Left kidney (tissue), 2 donors: ENCODE measurements around the gene SLC39A7. TPM values are rescaled to one million over a fixed set of nuclear protein-coding genes. Genes with fewer than 3 reads are reported as not detected.
A peak's percentile ranks its signal among the peaks of the same experiment; 100 is the strongest.

Experiments
- DNase-seq: peaks from one replicate; pipeline ENCODE4 v3.0.0-alpha.2; 2013
- polyA plus RNA-seq: library from polyadenylated mRNA; unstranded; fragments of 120-200 nt; gene quantifications from one replicate; pipeline ENCODE4 v1.2.1, GENCODE V29; 2013; ENCODE audit not compliant: insufficient read length

The SLC39A7 gene
- polyA plus RNA-seq, 1 donor: 115 TPM

DNA sequence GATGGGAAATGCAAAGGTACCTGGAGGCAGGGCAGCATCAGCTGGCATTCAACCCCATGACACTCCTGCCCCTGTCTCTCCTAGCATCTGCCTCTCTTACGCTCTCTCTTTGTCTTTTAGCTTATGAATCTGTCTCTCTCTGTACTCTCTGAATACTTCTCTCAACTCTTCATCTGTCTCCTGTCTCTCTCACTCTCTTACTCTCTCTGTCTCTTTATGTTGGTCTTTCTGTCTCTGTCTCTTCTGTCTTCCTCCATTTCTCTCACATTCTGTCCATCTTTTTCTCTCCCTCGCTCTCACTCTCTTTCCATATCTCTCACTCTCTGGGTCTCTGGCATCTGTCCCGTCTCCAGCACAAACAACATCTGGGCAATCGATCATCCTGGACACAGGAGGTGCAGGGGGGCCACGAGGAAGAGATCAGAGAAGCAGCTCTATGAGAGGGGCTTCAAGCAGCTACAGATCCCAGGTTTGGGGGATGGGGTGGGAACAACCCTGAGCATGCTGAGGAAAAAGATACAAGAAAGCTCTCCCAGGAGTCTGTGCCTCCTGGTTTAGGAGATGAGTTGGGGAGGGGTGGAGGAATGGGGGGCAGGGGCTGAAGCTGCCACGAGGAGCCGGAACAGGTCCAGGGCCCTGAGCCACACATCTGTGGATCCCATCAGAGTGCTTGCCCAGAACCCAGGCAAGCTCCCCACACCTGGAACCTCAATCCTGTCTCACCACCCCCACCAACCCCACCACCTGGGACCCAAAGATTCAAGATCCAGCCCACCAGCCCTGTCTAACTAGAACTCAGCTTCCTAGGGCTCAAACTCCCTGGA lies 10.8 kb upstream of the SLC39A7 start:
- no peak for DNase-seq

DNA sequence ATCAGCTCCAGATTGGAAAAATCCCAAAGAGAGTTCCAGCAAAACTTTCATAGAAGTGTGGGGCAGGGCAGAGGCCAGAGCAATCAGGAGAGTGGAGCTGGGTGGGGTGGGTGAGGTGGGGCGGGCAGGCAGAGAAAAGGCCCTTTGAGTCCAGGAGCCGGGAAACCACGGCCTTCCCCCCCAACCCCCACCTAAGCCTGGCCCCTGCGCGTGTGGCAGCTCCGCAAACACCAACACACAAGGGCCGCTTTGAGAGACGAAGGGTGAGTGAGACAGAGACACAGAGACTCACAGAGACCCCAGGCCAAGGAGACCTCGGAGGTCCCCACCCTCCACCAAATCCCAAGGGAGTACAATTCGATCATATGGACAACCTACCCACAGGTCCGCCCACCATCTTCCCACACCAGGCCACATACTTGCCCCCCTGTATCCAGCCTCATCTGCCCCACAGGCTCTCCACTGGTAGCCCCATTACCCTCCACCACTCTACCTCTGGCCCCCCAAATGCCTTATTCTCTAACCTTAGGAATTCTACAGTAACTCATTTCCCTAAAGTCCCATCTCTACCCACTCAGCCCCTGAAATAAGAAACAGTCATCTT lies 10.1 kb upstream of the SLC39A7 start:
- no peak for DNase-seq

DNA sequence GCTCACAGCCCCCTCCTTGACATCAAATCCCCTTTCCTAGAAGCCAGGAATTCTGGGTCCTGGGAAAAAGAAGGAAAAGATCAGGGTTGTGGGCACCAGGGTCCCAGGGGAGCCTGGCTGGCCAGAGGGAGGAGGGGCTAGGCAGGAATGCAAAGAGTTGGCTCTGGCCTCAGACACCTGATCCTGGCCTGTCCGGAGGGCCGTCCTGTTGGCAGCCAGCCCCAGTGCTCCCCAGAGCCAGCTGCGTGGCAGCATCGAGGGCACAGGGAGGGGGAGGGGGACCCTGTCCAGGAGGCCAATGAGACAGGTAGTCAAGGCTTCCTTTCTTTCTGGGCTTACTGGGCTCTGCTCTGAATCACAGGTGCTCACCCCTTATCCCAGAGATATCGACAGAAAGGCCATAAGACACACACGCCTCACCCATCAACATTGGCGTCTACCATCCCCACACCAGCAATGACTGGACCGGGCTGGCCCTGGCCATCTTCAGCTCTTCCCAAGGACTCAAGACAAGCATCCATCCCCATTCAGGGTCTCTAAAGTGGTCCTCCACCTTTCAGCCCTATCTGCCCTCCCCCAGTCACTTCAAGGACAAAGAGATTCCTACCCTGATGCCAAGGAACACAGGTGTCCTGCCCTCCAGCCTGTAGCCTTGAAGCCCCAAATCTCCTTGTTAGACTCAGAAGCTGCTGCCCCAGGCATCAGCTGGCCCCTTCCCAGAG lies 9.1 kb upstream of the SLC39A7 start:
- no peak for DNase-seq

DNA sequence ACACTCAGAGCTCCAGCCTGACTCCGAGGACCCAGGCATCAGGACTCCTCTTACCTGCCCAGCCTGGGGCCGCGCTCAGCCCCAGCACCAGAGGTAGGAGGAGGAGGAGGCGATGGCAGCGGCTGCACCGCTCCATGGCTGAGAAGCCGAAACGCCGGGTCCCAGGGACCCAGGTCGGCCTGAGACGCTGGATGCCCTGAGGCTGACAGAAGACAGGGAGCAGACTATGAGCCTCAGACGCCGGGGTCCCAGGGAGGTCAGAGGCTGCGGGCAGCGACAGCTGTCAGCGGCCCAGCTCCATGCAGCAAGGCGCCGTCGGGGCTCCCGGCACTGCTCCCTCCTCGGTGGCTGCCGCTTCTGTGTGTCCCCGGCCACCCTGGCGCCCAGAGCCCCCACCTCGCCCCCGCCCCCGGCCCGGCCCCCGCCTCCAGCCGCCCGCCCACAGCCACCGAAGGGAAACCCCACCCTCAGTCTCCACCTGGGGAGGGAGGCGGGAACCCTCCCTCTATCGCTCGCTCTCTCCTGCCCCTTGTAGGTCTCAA lies 8.5 kb upstream of the SLC39A7 start, which contains the start of gene COL11A2:
Gene COL11A2, minus strand, starts transcription at position 363 of the 542 bp plus-strand sequence. Its CDS starts 227 bp downstream, at position 136.
- no peak for DNase-seq

DNA sequence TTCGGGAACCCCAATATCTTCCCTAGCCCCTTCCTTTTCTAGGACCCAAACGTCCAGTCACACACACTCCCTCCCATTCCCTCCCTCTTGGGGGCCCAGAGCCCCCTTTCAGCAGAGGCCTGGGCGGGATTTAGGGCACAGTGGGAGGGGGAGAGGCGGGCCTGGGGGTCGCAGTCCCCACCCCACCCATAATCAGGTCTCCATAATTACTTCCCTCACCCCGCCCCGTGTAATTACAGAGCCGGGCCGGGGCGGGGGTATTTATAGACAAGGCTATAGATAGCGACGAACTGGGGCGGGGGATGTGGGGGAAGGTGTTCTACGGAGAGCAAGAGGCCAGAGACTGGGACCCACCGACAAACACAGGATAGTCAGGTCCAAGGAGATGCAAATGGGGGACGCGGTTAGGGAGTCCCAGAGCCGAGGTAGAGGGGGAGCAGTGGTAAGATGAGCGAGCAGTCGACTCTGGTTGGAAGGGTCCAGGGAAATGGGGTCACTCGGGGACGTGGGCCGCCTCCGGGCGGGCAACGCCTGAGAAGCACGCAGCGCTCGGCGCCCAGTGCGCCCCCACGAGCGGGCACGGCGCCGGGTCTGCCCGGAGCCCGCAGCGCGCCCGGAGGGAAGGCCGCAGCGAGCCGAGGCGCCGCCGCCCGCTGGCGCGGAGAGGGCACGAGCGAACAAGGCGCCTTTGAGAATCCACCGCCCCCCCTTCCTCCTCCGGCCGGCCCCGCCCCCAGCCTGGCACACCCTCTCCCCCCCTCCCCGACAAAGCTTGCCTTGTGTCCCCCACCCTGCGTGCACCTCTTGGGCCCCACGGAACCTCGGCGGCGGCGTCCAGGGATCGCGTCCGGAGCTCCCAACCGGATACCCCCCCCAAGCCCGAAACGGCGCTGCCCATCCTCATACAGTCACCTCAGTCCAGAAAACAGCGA lies 7.7 kb upstream of the SLC39A7 start:
- no peak for DNase-seq

DNA sequence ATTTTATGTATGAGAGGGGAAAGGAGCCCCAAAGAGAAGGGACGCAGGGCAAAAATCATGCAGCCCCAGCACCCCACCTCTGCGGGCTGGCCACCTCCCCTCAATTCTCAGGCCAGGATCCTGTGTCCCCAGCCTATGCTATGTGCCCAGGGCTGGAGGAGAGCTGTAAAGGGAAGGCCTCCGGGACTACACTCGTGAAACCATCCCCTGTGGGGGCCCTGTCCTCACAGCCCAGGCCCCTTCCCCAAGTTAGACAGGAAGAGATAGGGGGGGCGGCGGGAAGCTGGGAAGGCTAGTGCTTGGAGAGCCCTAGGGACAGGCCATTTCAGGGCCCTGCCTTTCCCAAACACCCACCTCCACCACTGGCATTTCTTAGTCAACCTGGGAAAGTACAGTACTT lies 7.0 kb upstream of the SLC39A7 start:
- no peak for DNase-seq

DNA sequence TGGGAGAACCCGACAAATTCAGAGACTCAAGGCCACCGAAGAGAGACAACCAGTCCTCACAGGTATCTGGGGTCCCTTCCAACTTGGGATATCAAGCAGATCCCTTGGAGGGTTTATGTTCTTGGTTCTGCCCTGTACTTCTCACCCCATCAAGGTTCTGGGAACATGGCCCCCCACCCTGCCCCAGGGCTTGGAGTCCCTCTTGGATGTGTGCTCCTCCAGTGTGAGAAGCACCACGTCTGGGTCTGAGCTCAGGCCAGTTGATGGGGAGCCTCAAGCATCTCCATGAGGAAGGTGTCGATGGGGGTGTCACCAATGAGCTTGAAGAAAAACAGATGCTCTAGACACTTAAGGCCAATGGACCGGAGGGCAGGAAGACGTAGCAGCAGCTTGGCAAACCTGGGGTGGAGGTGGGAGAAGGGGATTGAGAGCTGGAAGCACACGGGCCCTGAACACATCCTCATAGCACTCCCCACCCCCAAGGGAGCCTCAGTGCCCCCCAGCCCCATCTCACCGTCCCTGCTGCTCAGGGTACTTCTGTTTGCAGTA lies 6.2 kb upstream of the SLC39A7 start:
- DNase-seq: no peak

DNA sequence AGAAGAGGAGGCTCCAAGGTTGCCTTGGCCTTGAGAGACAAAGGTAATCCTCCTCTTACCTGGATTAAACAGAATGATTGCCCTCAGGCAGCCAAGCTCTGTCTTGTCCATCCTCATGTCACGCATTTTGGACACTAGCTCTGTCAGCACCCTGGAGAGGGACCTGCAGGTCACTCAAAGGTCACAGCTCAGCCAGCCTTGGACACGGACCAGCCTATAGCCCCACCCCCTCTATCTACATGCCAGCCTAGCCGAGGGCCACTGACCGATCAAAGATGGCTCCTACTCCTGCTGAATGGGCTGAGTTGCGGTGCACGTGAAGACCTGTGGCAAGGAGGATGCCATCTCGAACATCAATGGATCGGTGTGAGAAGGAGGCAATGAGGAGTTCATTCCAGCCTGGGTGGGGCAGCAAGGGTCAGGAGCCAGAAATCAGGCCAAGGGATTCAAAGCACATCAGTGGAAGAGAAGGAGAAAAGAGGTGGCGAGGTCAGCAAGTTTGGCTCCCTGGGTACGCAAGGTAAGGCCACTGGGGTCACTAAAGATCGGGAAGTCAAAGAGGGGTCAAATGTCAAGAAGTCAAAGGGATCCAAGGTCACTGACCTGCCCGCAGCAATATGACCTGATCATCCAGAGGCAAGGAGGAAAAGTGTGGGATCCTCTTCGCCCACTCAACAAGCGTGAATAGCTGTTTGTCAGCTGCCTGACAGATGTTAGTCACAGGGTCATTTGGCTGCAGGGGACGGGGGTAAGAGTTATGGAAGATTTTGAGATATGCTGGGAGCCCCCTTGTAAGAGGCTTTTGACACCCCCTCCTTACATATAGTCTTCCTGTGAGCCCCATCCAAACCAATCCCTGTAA lies 5.1 kb upstream of the SLC39A7 start:
- no peak for DNase-seq

DNA sequence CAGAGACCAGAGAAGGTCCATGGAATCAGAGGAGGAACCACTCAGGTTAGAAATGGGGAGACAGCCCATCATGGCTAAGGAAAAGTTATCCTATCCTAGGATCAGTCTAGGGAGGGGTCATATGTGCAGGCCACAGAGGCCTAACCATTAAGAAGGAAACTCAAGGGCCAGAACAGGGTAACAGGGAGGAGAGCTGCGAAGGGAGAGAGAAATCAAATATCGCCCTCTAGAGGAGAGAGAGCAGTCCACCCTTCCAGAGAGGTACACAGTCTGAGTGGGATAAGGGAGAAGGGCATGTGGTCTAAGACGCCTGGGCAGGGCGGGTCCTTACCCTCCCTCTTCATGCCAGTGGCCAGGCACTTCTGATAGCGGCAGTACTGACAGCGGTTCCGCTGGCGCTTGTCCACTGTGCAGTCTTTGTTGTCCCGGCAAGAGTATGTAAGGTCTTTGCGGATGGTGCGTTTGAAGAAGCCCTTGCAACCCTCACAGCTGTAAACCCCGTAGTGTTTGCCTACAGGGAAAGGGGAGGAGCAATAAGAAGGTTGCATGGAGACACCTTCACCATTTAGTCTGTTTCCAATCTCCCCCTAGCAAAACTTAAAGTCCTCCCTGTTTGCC lies 3.1 kb upstream of the SLC39A7 start:
- peak; percentile 46 for DNase-seq

DNA sequence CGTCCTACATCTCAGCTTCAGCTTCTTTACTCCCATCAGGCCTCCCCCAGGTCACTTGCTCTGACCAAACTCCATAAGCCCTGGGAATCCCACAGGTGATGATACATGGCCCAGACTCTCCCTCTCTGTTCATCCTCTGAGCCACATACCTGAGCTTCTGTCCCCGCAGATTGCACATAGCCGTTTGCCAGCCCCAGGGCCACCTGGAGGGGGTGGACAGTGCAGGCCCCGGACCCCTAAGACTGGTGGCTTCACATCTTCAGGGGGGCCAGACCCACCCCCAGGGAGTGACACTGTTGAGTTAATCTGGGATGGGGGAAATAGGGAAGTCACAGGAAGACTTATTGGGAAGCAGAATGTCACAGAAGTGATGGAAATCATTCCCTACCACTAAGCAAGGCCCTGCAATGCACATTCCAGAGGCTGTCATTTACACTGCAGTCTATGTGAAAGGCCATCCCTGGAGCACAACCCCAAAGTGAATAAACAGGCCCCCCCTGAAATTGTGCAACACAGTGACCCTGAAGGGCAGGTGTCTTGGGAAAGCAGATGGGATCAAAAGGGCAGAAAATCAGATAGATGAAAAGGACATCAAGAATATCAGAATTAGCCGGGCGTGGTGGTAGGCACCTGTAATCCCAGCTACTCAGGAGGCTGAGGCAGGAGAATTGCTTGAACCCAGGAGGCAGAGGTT lies 2.4 kb upstream of the SLC39A7 start:
- DNase-seq: no peak

DNA sequence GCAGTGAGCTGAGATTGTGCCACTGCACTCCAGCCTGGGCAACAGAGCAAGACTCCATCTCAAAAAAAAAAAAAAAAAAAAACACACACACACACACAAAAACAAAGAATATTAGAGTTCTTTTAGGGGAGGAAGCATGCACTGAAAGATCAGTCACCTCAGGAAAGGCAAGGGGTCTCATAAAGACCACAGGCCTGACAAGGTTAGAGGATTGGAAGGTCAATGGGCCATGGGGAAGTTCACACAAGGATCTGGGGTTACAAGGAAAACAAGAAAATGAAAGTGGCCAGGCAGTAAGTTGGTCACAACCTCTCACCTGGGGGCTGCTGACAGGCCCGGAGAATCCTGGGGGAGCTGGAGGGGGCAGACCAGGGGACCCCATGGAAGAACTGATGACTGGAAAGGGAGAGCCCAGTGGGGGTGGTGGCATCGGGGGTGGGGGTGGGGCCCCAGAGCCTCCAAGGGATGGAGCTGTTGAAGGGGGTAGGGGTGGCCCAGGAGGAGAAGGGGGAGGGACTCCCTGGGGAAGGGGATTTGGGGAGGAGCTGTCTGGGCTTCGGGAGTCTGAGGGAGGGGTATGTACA lies 1.7 kb upstream of the SLC39A7 start:
- no peak for DNase-seq

DNA sequence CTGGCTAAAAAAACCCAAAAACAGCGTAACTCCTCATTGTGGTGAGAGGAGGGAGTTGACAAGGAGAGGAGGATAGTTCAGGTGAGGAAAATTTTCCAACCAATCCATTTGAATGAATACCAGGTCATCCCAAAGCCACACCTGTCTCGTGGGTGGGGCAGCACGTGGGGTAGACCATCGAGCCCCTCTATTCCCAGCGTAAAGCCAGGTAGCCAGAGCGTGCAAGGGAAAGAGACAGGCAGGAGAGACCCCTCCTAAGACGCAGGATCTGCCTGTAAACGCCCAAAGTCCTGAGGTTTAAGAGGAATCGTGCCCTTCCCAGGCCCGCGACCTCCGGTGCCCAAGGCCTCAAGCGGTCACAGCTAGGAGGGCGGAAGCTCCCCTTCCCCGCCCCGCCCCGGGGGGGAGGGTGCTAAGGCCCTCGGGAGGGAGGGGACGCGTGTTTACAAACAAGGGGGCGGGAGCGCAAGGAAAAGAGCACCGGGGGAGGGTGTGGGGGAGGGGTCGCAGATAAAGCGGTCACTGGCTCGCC lies 914 bp upstream of the SLC39A7 start:
- no peak for DNase-seq

DNA sequence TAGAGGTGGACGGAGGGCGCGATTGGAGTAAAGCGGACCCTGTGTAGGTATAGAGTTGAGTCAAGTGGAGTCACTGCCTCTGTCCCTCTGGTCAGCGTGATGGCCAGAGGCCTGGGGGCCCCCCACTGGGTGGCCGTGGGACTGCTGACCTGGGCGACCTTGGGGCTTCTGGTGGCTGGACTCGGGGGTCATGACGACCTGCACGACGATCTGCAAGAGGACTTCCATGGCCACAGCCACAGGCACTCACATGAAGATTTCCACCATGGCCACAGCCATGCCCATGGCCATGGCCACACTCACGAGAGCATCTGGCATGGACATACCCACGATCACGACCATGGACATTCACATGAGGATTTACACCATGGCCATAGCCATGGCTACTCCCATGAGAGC lies 479 bp downstream of the SLC39A7 start:
- DNase-seq: no peak

DNA sequence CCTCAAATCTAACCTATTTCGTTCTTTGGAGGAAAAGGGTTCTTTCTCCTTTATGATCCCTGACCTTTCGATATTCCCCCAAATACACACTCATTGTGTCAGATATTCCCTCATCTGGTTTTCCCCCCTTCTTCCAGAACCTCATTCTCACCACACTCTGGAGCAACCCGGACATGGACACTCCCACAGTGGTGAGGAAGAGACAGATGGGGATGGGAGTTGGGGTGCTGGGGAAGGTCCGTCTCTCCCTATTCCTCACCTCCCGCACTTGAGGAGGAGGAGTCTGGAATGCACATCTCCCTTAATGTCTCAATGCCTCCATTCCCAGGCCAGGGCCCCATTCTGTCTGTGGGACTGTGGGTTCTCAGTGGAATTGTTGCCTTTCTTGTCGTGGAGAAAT lies 1.3 kb downstream of the SLC39A7 start:
- DNase-seq: no peak

DNA sequence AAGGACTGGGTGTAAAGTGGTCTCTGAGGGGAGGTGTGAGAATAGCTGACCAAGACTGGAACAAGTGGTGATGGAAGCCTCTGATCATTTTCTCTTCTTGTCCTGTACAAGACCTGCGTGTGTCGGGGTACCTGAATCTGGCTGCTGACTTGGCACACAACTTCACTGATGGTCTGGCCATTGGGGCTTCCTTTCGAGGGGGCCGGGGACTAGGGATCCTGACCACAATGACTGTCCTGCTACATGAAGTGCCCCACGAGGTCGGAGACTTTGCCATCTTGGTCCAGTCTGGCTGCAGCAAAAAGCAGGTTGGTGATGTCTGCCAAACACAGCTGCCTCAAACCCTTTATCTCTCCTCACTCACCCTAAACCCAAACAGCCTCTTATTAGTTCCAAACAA lies 2.1 kb downstream of the SLC39A7 start:
- DNase-seq: no peak

DNA sequence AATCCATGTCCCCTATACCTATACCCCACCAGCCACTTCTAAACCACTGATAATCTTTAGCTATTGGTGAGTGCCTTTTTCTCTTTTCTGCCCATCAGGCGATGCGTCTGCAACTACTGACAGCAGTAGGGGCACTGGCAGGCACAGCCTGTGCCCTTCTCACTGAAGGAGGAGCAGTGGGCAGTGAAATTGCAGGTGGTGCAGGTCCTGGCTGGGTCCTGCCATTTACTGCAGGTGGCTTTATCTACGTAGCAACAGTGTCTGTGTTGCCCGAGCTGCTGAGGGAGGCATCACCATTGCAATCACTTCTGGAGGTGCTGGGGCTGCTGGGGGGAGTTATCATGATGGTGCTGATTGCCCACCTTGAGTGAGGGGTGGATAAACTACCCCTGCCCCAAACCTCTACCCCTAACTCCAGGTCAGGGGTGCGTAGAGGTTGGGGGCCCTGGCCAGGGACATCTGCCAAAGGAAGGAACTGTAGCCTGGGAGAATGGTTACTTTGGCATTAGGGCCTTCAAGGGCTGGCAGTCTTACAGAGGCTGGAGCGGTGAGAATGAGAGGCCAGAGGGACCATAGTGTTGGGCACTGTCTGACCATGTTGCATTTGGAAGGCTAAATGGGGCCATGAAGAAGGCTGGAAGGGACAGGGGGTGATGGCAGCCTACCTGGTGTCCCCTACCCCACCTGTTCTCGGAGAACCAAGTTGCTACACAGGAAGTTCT lies 2.9 kb downstream of the SLC39A7 start:
- DNase-seq: no peak

DNA sequence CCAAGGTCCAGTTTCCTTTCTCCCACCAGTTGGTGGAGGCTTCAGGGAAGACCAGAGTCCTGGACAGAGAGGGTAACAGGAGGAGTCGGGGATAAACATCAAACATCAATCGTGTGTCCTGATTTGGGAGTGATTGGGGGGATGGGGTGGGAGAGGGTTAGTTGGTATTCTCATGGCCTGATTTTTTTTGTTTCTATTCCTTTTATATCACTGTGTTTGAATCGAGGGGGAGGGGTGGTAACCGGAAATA lies 3.4 kb downstream of the SLC39A7 start:
- DNase-seq: no peak
